Type B pancreatic cell (in vitro differentiated cells): ENCODE measurements around the gene UBE4B. TPM values are rescaled to one million over a fixed set of nuclear protein-coding genes. Genes with fewer than 3 reads are reported as not detected.
"Not testable (repeated sequence)": the region's sequence is repeated elsewhere in the genome, so short reads cannot be mapped to it uniquely, and the experiment has no call there.

Experiments used
- DNase-seq: peaks from one replicate; pipeline ENCODE4 v3.0.0; 2021; ENCODE audit warnings: mixed read lengths; ENCODE audit not compliant: unreplicated experiment; ENCODE audit errors: extremely low spot score
- H3K27ac Mint-ChIP-seq: 2 replicates; pipeline ENCODE4 v1.8.0; 2021; ENCODE audit warnings: mild to moderate bottlenecking, mixed read lengths
- H3K27me3 Mint-ChIP-seq: 2 replicates; pipeline ENCODE4 v1.8.0; 2021; ENCODE audit warnings: mixed read lengths
- H3K36me3 Mint-ChIP-seq: 2 replicates; pipeline ENCODE4 v1.8.0; 2021; ENCODE audit warnings: mixed read lengths
- H3K4me1 Mint-ChIP-seq: one replicate; pipeline ENCODE4 v1.8.0; 2021; ENCODE audit warnings: mixed read lengths; ENCODE audit not compliant: unreplicated experiment
- H3K4me3 Mint-ChIP-seq: 2 replicates; pipeline ENCODE4 v1.8.0; 2021; ENCODE audit warnings: mild to moderate bottlenecking, mixed read lengths
- H3K9me3 Mint-ChIP-seq: 2 replicates; pipeline ENCODE4 v1.8.0; 2021; ENCODE audit warnings: mixed read lengths
- CTCF ChIP-seq: fragments of 200-600 bp; sonication (generic); conservative IDR thresholded peaks from 2 replicates; pipeline ENCODE4 v1.5.0; 2021; ENCODE audit warnings: antibody characterized with exemption, mild to moderate bottlenecking
- total RNA-seq: library from RNA; stranded (reverse); gene quantifications from 2 replicates; pipeline ENCODE4 v1.2.1, GENCODE V29; 2021; ENCODE audit warnings: low replicate concordance

Gene UBE4B
- total RNA-seq, 1 donor from 2014 or later: 55.1 TPM

- no peak for DNase-seq
- Mint-ChIP-seq H3K36me3 (peaks cover 43% of the 10 kb centered on the region), H3K9me3 (no peaks in the 10 kb centered on the region), H3K27ac (no peak overlapping the region), H3K4me3 (no peak overlapping the region), H3K27me3 (no peaks in the 10 kb centered on the region), H3K4me1 (peaks cover 13% of the 10 kb centered on the region)
- no peak for TF ChIP-seq CTCF
Measured at GRCh38 chr1:10105484-10105883, 72.7 kb downstream of the UBE4B start.

- Mint-ChIP-seq H3K36me3 (peaks cover 49% of the 10 kb centered on the region), H3K27me3 (no peaks in the 10 kb centered on the region), H3K4me3 (no peak overlapping the region), H3K27ac (no peak overlapping the region), H3K9me3 (no peaks in the 10 kb centered on the region), H3K4me1 (peaks cover 13% of the 10 kb centered on the region)
- TF ChIP-seq CTCF: no peak
- no peak for DNase-seq
Measured at GRCh38 chr1:10106241-10106640, 73.5 kb downstream of the UBE4B start.

- H3K9me3 Mint-ChIP-seq: no peaks in the 10 kb centered on the region
- no peak for TF ChIP-seq CTCF
- peak overlapping the region; percentile 2 for H3K27ac Mint-ChIP-seq
- no peak for DNase-seq
- H3K4me1 Mint-ChIP-seq: peaks cover 13% of the 10 kb centered on the region
- H3K36me3 Mint-ChIP-seq: peaks cover 48% of the 10 kb centered on the region
- no peaks in the 10 kb centered on the region for H3K27me3 Mint-ChIP-seq
- H3K4me3 Mint-ChIP-seq: no peak overlapping the region
Measured at GRCh38 chr1:10106756-10107475, 74.2 kb downstream of the UBE4B start.

- H3K27me3 Mint-ChIP-seq, H3K9me3 Mint-ChIP-seq, H3K4me3 Mint-ChIP-seq, DNase-seq, H3K27ac Mint-ChIP-seq: not testable (repeated sequence)
- Mint-ChIP-seq H3K36me3 (peaks cover 48% of the 10 kb centered on the region), H3K4me1 (peaks cover 13% of the 10 kb centered on the region)
Measured at GRCh38 chr1:10107476-10107847, 74.7 kb downstream of the UBE4B start.

- Mint-ChIP-seq H3K27ac (peak overlapping the region; percentile 38), H3K36me3 (peaks cover 42% of the 10 kb centered on the region), H3K9me3 (no peaks in the 10 kb centered on the region), H3K4me3 (no peak overlapping the region), H3K4me1 (peaks cover 13% of the 10 kb centered on the region), H3K27me3 (no peaks in the 10 kb centered on the region)
- no peak for TF ChIP-seq CTCF
- DNase-seq: no peak
Measured at GRCh38 chr1:10108134-10108663, 75.4 kb downstream of the UBE4B start.

GRCh38 chr1:10108948-10109708 lies 76.4 kb downstream of the UBE4B start:
- H3K36me3 Mint-ChIP-seq: peaks cover 38% of the 10 kb centered on the region
- no peak overlapping the region for H3K27ac Mint-ChIP-seq
- DNase-seq: no peak
- no peak for TF ChIP-seq CTCF
- H3K27me3 Mint-ChIP-seq: no peaks in the 10 kb centered on the region
- no peaks in the 10 kb centered on the region for H3K9me3 Mint-ChIP-seq
- no peak overlapping the region for H3K4me3 Mint-ChIP-seq
- H3K4me1 Mint-ChIP-seq: peaks cover 13% of the 10 kb centered on the region
